Stimulated activated CD4-positive, alpha-beta T cell treated with anti-CD3 and anti-CD28 coated beads, Interleukin-1b, Interleukin-23, amount 100 ng/mL, for 1 hour (primary cell): ENCODE data around the gene RFT1.

Experiments
- DNase-seq, 2 donors: peaks; one replicate each; pipeline ENCODE4 v3.0.0-alpha.2; 2020; ENCODE audit warnings: low read depth in 2 of 2

The RFT1 gene

DNA sequence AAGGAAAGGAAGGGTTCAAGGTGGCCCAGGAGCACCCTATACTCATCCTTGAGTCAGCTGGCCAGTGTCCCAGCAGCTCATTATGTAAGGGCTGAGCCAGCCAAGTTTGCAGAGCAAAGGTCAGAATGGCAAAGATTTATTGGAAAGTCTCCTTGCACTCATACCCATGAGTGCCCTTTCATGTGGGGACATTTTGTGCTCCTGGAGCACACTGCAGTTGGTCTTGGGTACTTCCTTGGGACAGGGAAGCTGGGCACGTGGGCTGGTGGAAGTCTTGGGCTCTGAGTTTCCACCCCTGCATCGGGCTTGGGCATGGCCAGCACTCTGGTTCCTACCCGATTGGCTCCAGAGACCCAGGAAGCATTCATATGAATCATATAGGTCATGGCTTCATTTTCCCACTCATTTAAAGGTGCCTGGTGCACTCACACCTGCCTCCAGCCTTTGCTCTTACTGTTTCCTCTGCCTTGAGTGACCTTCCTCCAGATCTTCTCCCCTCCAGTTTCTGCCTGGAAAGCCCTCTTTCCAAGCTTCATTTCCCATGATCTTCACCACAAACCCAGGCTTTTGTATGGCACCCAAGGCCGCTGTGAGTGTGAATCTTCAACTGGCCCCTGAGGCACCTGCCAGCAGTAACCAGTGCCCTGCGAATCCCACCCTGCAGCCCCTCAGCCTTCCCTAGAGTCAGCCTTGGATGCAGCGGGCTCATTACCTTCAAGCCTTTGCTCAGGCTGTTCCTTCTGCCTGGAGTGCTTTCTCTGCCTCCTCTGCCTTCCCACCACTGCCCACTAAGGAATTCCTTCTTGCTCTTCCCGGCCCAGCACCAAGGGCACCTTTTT, 20.2 kb upstream of the RFT1 start:
- DNase-seq, result no peak

DNA sequence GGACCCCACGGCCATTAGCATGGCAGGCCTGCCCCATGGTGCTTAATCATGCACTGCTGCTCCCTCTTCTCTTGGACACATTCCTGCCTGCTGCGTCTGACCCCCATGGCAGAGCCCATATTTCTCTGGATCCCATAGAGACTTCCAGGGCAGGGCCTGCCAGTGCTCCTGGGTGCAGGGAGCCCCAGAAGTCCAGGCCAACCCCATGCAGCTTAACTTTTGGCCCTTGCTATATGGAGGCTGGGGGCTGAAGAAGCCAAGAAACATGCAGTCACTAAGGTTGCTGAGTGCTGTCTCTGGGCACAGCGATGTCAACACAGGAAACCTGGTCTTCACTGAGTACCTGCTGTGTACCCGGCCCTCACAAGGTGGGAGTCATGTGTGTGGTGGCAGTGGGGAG, 19.5 kb upstream of the RFT1 start:
- DNase-seq, result no peak

DNA sequence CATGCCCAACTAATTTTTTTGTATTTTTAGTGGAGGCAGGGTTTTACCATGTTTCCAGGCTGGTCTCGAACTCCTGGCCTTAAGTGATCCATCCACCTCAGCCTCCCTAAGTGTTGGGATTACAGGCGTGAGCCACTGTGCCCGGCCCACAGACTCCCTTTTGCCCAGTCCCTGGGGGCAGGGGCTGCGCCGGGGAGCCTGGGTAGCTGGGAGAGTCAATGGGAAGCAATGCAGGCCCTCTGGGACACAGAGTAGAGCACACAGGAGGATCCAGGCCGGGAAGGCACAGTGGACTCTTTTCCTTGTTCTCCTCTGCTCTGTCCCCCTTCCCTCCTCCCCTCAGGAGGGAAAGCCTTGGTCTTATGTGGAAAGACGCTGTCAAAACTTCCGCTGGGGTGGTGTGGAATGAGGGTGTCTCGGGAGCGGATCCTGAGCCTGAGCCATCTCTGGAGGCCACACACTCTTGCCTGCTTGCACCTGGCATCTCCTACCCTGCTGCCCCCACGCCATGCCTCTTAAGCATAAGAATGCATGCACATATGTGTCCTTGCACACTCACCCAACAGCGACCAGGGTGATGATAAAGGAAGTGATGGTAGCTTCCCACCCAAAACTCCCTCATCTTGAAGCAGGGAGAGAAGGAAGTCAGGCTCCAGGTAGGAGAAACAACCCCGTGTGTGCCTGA, 18.9 kb upstream of the RFT1 start:
- no peak for DNase-seq

DNA sequence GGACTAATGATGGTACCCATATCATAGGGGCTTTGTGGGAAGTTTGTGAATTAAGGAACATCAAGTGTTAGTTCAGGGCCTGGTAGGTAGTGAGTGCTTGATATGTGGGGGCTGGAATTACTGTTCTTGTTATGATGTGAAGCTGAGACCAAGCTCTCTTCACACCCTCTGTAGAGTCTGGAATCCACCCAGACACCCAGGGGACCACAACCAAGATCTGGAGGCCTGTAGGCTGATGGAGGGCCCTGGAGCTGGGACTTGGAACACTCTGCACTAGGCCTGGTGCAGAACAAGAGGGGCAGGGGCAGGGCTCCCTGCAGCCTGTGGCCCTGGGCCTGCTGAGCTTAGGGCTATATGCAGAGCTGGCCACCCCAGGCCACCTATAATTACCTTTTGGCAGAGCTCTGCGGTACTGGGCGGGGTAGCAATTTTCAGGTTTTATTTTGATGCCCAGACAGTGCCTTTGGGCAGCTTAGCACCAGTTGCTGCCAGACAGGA, 17.7 kb upstream of the RFT1 start:
- DNase-seq, result no peak

DNA sequence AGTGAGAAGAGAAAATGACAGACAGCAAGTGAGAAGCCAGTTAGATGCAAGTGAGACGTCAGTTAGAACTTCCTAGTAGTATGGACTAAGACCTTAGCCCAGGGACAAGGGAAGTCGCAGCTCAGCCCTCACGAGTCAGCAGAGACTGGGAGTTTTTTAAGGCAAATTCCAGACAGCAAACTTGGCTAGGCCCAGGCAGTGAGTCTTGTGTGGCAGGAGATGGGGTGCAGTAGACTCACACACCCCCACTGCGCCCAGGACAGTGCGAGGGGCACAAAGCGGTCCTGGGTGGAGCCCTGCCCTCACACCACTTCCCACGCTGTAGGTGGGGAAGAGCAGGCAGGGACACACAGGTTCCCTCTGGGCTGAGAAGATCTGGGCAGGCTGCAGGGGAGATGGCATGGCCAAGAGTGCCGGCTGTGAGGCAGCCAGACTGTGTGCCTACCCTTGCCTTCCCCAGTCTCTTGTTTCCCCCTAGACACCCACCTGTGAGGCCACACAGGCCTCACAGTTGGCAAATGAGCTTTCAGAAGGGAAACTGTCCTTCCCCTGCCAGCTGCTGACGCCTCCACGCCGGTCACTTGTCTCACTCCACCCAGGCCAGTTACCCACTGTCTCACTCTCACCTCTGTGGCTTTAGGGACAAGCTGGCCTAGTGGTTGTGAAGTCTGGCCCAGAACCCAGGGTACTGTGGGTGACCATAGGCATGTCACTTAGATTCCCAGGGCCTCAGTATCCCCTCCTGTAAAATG, 17.1 kb upstream of the RFT1 start:
- no peak for DNase-seq

DNA sequence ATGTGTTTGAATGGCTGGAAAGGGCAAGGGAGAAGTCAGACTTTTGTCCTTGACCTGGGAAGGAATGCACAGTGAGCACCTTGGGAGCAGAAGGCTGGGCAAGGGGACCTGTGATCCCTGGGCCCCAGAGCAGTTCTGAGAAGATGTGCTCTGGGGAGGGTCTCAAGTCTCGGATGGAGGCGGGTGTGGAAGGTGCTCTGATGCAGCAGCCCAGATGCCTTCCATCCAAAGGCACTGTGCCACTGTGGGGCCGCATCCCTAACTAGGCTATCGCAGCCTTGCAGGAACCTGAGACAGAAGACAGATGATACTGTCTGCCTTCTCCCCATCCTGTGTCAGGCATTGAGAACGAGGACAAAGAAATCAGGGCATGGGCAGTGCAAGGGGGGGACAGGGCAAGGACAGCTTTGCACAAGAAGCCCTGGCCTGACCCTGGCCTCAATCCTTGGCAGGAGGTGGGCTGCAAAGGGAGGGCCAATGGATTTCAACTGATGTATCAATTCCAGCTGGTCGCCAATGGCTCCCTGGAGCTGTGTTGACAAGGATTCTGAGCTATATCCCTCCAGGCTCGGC, 16.2 kb upstream of the RFT1 start:
- DNase-seq, result no peak

DNA sequence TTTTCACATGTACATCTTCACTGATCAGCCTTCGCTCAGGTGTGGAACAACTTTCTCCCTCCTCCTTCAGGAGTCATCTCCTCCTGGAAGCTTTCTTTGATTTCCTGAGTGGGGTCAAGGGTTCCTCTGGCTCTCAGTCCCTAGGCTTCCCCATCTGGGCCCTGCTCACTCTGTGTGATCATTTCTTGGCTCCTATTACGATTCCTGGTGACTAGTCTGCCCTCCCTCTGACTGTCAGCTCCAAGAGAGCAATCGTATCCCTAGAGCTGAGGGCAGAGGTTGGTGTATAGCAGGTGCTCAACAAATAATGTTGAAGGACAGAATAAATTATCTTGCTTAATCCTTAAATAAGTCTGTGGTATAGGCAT, 15.5 kb upstream of the RFT1 start:
- no peak for DNase-seq

DNA sequence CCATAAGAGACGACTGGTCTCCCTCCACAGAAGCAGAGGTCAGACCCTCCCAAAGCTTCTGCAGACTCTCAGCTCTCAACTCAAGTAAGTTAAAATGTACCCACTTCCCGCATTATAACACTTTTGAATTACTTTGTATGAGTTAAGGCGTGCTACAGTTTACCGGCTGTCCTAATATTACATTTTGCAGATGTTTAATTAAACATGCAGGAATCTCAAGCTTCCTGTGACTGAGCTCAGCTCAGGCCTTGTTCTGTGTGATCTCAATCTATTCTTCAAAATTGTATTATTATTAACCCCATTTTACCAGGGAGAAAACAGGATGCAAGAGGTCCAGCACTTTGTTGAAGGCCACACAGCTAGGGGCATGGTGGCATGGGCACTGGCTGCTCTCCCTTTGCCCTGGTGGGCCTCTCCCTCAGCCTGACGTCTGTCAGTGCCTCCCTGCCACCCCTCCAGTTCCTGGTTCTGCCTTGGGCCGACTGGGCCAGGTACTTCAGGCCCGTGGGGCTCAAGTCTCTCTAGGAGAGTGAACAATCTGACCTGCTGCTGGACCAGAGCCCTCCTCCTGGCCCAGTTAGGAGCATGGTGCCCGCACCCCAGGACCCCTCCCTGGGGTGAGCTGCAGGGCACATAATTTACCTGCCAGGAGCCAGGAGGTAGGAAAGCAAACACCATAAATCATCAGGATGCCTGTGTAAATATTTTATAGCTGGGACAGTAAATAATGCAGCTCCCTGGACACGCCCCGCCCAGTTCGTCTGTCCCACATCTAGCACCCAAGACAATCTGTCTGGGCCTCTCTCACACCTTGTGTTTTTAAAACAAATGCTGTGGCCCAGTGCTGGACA, 14.9 kb upstream of the RFT1 start:
- no peak for DNase-seq

DNA sequence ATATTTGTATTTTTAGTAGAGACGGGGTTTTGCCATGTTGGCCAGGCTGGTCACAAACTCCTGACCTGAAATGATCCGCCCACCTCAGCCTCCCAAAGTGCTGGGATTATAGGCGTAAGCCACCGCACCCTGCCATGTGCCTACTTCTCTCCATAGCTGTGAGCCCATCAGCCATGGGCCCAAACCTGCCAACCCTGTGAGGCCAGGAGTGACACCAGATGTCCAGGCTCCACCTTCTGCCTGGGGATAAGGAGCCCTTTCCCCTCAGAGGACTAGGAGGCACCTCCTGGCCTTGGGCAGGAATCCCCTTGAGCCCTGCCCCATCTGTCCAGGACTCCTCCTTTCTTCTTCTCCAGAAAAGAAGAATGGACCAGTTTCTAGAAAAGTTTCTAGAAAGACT, 14.2 kb upstream of the RFT1 start:
- no peak for DNase-seq

DNA sequence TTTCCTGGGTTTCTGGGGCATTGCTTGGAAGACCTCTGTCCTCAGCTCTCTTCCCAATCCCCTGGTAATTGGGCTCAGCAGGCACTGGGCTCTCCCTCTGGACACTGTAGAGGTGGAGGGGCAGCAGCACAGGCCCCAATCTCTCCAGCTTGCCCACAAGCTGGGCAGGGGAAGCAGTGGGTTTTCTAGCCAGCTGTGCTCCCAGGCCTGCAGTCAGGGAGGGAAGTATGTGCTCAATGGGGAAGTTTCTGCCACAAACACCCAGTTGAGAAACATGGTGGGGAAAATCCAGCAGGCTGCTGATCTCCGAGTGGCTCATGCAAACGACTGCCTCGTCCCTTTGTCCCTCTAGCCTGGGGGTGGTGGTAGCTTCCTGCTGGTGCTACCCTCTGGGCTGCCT, 12.8 kb upstream of the RFT1 start:
- no peak for DNase-seq

DNA sequence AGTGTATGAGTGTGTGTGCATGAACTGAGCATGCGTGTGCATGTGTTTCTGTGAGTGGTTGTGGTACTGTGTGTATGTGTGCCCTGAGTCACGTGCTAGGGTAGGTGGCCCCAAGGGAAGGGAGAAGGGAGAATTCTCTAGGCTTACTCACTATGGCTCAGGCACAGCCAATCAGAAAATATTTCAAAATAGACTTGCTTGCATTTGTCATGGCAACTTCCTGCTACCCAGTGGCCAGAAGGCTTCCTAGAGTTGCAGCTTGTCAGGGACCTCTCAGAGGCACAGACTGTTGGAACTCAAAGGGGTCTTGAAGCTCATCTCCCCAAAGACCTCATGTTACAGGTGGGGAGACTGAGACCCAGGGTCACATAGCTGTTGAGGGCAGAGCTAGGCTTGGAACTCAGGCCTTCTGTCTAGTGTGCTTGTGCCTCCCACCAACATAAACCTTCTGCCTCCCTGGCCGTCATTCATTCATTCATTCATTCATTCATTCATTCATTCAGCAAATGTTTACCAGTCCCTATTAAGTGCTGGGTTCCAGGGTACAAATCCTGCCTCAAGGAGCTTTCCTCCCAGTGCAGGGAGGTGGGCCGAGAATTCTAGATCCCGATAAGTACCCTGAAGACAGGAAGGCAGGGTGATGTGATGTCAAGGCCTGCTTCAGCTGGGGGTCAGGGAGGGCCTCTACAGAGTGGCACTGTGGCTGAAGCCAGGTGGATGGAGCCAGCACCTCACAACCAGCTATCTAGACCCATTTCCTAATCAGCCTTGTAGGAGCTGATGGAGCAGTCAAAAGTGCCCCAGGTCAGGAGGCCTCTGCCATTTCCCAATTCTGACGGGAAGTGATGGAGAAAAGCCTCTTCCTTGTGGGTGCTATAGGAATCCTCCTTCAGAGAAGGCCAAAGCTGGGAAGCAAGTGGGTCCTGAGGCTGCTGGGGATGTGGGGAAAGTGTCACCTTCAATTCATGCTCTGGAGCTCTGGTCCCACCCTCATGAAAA, 10.9 kb upstream of the RFT1 start:
- no peak for DNase-seq

DNA sequence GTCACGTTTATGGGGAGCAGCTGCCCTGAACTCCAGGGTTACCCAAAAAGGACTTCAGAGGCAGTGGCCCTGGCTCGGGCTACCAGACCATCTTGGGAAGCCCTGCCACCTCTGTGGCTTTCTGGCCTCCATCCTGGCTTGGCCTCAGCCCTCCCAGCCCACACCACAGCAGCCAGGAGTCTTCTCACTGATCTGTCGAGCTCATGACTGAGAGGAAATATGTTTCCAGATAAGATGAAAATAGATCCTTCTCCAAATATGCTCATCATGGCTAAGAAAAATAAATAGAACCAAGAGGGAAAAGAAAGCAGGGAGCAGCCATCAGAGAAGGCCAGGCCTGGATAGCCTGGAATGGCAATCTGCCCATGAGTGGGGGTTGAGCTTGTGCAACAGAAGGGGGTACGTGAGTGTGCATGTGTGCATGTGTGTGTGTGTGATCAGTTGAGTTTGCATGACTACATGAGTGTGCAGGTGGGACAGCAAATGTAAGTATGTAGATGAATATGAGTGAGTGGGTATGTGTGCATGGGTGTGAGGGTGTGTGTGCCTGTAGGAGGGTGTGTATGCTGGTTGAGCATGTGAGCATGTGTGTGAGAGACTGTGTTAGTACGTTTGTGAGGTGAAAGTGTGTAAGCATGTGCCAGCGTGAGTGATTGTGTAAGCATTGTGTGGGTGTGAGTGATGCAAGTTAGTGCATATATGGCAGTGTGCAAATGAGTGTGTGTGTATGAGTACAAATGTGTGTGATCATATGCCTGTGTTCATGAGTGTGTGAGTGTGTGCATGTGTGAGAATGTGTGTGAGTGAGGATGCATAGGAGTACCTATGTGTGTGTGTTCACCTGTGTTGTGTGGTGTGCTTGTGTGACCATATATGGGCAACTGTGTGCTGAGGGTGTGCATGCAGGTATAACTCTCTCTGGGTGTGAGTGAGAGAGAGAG, 9.9 kb upstream of the RFT1 start:
- DNase-seq, result no peak

DNA sequence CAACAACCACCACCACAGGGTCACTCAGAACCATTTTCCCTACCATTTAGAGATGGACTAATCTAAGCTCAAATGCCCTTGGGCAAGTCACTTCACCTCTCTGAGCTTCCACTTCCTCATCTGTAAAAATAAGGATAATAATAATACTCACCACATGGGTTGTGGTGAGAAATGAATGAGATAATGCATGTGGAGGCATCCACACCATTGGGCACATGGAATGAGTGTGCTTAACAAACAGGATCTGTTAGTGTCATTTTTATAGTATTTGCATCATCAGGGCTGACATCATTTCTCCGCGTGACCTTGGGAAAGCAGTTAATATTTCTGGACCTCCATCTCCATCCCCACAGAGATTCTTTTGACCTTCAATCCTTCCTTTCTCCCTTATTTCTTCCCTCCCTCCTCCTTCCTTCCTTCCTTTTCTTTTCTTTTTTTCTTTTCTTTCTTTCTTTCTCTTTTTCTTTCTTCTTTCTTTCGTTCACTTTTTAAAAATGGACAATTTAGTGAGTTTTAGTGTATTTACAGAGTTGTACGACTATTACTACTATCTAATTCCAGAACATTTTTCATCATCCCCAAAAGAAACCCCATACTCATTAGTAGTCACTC, 7.7 kb upstream of the RFT1 start:
- no peak for DNase-seq

DNA sequence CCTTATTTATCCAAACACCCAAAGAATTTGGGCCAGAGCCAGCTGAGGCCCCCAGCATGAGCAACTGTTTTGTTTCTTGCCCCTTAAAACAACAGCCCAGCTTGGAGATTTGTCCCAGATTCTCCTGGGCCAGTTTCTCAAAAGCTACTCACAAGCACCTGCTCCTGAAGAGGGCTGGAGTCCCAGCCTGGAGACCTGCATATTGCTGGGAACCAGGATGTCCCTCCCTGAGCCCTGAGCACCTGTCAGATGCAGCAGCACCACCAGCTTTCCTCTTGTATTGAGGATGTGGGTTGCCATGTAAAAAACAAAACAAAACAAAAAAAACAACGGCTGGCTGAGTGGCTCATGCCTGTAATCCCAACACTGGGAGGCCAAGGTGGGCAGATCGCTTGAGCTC, 7.0 kb upstream of the RFT1 start:
- DNase-seq, result no peak

DNA sequence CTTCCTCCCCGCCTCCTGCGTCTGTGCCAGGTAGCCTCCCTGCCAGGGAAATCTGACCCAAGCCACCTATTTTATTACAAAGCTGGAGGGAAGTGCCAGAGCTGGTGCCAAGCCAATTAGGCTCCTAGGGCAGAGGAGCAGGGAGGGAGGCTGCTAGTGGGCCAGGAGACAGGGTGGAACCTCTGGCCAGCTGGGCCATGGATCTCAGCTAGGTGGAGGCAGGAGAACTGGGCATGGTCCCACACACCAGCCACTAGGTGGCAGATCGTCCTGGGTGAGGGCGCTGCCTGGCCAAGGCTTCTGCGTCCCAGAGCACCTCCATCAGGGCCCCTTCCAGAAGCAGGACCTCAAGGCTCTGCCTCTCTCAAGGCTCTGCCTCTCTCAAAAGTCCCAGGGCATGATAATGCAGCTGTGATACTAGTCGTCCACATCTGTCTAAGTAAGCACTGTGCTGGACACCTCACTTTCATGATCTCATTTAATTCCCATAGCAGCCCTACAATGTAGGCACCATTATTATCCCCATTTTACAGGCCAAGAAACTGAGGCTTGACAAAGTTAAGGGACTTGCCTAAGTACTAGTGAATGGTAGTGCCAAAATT, 4.5 kb upstream of the RFT1 start:
- peak; percentile 11 to 31 for DNase-seq

DNA sequence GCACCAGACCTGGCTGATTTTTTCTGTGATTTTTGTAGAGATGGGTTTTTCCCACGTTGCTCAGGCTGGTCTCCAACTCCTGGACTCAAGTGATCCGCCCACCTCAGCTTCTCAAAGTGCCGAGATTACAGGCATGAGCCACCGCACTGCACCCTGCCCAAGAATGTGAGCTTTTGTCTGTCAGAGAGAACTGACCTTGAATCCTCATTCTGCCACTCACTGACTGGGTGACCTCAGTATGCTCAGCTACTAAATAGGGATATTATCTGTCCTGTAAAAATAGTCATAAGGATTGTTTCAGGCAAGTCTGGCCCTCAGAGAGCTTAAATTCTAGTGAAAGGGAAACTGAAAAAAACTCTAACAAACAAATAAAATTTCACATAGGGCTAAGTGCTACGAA, 2.1 kb upstream of the RFT1 start:
- no peak for DNase-seq

DNA sequence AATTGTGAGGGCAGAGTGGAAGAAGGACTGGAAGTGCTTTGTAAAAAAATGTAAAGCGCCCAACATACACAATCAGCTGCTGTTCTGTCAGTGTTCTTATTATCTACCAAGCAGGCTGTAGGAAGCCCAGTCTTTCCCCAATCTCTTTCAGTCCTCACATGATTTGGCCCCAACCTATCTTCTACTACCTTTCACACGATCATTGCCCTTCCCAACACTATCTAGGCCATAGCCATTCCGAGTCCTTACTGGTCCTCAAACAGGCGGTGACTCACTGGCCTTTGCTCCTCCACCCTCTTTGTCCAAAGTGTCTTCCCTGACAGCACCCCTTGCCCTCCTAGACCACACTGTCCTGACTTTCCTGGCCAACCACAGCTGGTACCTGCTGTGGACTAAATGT, 861 bp upstream of the RFT1 start:
- DNase-seq, result no peak

DNA sequence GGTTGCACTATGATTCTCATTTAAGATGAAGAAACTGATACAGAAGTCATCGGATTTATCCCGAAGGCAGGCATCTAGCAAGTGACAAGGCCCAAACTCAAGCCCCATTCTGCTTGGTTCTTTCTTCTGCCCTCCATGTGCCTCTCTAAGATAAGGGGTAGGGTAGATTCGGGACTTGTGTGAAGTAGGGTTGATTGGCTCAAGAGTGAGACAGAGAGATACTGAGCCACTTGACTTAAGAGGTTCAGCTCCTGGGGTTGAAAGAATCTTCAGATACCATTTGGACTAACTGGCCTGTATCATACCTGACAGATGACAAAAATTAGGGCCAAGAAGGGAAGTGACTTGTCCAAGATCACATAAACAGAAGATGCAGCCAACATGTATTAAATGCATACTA, 891 bp downstream of the RFT1 start:
- DNase-seq, result no peak
